GM12865 (cell line): Measurements from ENCODE around the gene E2F1.
A peak's percentile ranks its signal among the peaks of the same experiment; 100 is the strongest.

Experiments used
- DNase-seq: peaks from one replicate; pipeline ENCODE4 v3.0.0; 2010; ENCODE audit warnings: low read depth
- H3K4me3 ChIP-seq: 2 replicates; pipeline ENCODE4 v1.5.1; 2011; ENCODE audit warnings: mild to moderate bottlenecking, low read depth, low read length, control low read depth
- CTCF ChIP-seq: IDR thresholded peaks from 2 replicates; pipeline ENCODE4 v1.5.1; 2011; ENCODE audit warnings: low read length, control low read depth, low read depth, inconsistent platforms; ENCODE audit not compliant: insufficient read depth; ENCODE audit errors: missing control alignments

E2F1 gene

GRCh38 chr20:33664762-33665144 lies 21.4 kb downstream of the E2F1 start:
- DNase-seq: no peak
- TF ChIP-seq CTCF: no peak
- no peak overlapping the region for H3K4me3 ChIP-seq

DNA sequence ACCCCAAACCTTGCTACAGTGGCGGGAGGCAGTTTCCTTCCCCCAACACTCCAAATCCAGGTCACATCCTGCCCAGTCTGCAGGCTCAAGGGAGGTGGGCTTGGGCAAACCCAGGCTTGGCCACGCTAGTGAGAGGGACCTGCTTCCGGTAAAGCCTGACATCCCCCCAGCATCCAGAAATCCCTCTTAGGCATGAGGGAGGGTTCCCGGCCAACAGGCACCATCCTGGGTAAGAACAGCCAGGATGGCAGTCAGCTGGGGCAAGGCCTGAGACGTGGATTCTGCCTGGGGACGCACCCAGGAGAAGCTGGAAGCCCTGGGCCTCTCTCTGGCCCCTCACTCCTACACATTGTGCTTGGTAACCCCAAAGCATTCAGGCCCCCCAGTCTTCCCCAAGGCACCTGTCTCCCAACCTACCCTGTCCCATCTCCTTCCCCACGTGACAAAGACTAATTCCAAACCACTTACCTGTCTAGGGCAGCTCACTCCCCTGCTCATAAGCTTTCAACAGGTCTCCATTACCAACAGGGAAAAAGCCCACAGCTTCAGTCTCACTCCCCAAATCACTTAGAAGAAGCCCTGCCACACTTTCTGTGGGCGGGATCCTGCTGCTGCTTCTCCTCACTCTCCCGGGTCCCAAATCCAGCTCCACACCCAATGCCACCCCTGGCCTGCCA lies 22.0 kb downstream of the E2F1 start:
- no peak for TF ChIP-seq CTCF
- peak overlapping the region; percentile 78 for H3K4me3 ChIP-seq
- peak; percentile 42 for DNase-seq

- H3K4me3 ChIP-seq: peak overlapping the region; percentile 78
- peak; percentile 92 for DNase-seq
- TF ChIP-seq CTCF: no peak
Observed at GRCh38 chr20:33663161-33664084, 22.8 kb downstream of the E2F1 start.

DNA sequence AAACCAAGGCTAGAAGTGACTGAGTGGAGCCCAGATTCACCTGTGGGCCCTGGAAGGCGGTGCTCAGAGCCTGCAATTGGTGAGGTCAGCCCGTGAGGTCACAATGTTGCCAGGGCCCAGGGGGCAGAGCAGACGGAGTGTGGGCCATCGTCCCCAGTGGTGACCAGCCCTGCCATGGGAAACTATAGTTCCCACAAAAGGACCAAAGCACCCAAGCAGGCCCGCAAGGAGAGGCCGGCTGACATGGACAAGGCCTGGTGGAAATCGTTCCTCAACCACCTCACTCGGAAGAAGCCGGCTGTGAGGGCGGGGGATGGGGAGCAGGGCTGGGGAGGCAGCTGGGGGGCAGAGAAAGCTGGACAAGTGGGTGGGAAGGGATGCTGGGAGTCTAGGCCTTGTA lies 24.0 kb downstream of the E2F1 start, which contains the start of gene C20orf144:
C20orf144 (plus strand) TSS at position 156 of the 400 bp plus-strand sequence; CDS start at position 175, 19 bp downstream.
- TF ChIP-seq CTCF: no peak
- no peak for DNase-seq
- H3K4me3 ChIP-seq: peak within 1 kb of the TSS; percentile 78

DNA sequence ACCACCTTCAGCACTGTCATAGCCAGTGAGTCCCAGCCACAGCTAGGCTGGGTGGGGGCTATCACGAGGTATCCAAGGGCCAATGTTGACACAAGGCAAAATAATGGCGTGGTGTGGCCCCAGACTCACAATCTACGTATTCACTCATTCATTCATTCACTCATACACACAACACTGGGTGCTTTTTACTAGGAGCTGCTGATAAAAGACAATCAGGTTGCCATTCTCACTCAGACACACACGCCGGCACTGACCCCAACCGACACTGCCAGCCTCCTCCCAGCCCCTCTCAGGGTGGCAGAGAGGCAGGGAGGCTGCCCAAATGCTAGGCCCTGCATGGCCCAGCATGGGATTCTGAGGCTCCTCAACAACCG lies 25.5 kb downstream of the E2F1 start:
- no peak for DNase-seq
- no peak for TF ChIP-seq CTCF
- no peak overlapping the region for H3K4me3 ChIP-seq

GRCh38 chr20:33660035-33660684 lies 26.0 kb downstream of the E2F1 start:
- no peak for DNase-seq
- TF ChIP-seq CTCF: no peak
- no peak overlapping the region for H3K4me3 ChIP-seq
